K562 (cell line): ENCODE measurements around the gene ITGAL. TPM values are rescaled to one million over a fixed set of nuclear protein-coding genes. Genes with fewer than 3 reads are reported as not detected.

ENCODE experiments used
- CBFA2T2 ChIP-seq: fragments of 450-650 bp; conservative IDR thresholded peaks from 2 replicates; pipeline ENCODE4 v1.6.1; 2017; ENCODE audit warnings: mild to moderate bottlenecking
- CEBPB ChIP-seq: fragments of 450-650 bp; IDR thresholded peaks from 2 replicates; pipeline ENCODE4 v1.6.1; 2016; ENCODE audit warnings: missing genetic modification characterization, missing compliant biosample characterization
- CXXC5 ChIP-seq: fragments of 250-450 bp; sonication (Bioruptor Pico); IDR thresholded peaks from 2 replicates; pipeline ENCODE4 v1.8.0; 2022; ENCODE audit warnings: inconsistent platforms, mild to moderate bottlenecking, moderate library complexity
- DDX20 ChIP-seq: fragments of 450-650 bp; IDR thresholded peaks from 2 replicates; pipeline ENCODE4 v1.6.1; 2016; ENCODE audit warnings: missing genetic modification characterization, low read depth, mild to moderate bottlenecking, missing compliant biosample characterization, moderate library complexity
- ETS2 ChIP-seq: IDR thresholded peaks from 2 replicates; pipeline ENCODE4 v1.6.1; 2016; ENCODE audit warnings: borderline replicate concordance, missing genetic modification characterization, mild to moderate bottlenecking, moderate library complexity, missing compliant biosample characterization; ENCODE audit not compliant: poor library complexity, severe bottlenecking
- FOS ChIP-seq: IDR thresholded peaks from 3 replicates; pipeline ENCODE4 v1.6.1; 2011; ENCODE audit not compliant: insufficient read length; ENCODE audit errors: extremely low read depth
- GABPB1 ChIP-seq: sonication (generic); formaldehyde crosslinking; IDR thresholded peaks from 2 replicates; pipeline ENCODE4 v1.8.0; 2022; ENCODE audit warnings: mild to moderate bottlenecking, missing genetic modification reagents
- KDM4B ChIP-seq, 2 experiments: fragments of 450-650 bp in 1 of 2; sonication (generic) in 1 of 2; IDR thresholded peaks; 2 replicates each; pipeline ENCODE4 v1.6.1; 2016 to 2017; ENCODE audit warnings: borderline replicate concordance in 2 of 2, antibody characterized with exemption in 1 of 2, low read depth in 1 of 2, mild to moderate bottlenecking in 1 of 2
- MYBL2 ChIP-seq, 2 experiments: fragments of 450-650 bp in 1 of 2; sonication (generic) in 1 of 2; formaldehyde crosslinking in 1 of 2; IDR thresholded peaks; 2 replicates each; pipeline versions ENCODE4 v1.6.1 to v1.8.1; 2017 to 2022; ENCODE audit warnings: borderline replicate concordance in 1 of 2, inconsistent platforms in 1 of 2, low read depth in 1 of 2, mild to moderate bottlenecking in 1 of 2, missing genetic modification reagents in 1 of 2, moderate library complexity in 1 of 2
- NFXL1 ChIP-seq: fragments of 450-650 bp; formaldehyde crosslinking; IDR thresholded peaks from 2 replicates; pipeline ENCODE4 v1.4.0; 2021; ENCODE audit warnings: mild to moderate bottlenecking
- POU5F1 ChIP-seq: fragments of 150-350 bp; IDR thresholded peaks from 2 replicates; pipeline ENCODE4 v1.6.1; 2014; ENCODE audit warnings: borderline replicate concordance, low read length, low read depth, mild to moderate bottlenecking; ENCODE audit not compliant: partially characterized antibody
- PTRF ChIP-seq: fragments of 450-650 bp; IDR thresholded peaks from 2 replicates; pipeline ENCODE4 v1.6.1; 2016; ENCODE audit warnings: mild to moderate bottlenecking, missing genetic modification characterization, missing compliant biosample characterization
- RAD21 ChIP-seq, 2 experiments: fragments of 250-450 bp in 1 of 2; fragments of 450-650 bp in 1 of 2; sonication (Bioruptor Pico) in 1 of 2; formaldehyde crosslinking in 1 of 2; IDR thresholded peaks in 1 of 2; conservative IDR thresholded peaks in 1 of 2; 2 replicates each; pipeline versions ENCODE4 v1.4.0 to v1.8.0; 2020 to 2022; ENCODE audit warnings: mild to moderate bottlenecking in 2 of 2, moderate library complexity in 1 of 2
- SPI1 ChIP-seq: IDR thresholded peaks from 2 replicates; pipeline ENCODE4 v1.6.1; 2011; ENCODE audit warnings: low read depth, low read length, control low read depth, borderline replicate concordance
- ZC3H4 ChIP-seq: sonication (generic); formaldehyde crosslinking; IDR thresholded peaks from 2 replicates; pipeline ENCODE4 v1.9.0; 2021; ENCODE audit warnings: missing genetic modification reagents, borderline replicate concordance
- ZNF263 ChIP-seq: sonication (generic); formaldehyde crosslinking; IDR thresholded peaks from 2 replicates; pipeline ENCODE4 v1.8.0; 2022; ENCODE audit warnings: mild to moderate bottlenecking, missing genetic modification reagents, borderline replicate concordance
- ZNF316 ChIP-seq: fragments of 450-650 bp; IDR thresholded peaks from 2 replicates; pipeline ENCODE4 v1.6.1; 2016
- polyA plus RNA-seq, 8 experiments: library from polyadenylated mRNA; depleted of rRNA in 4 of 8; stranded (reverse) in 5 of 8; unstranded in 3 of 8; fragments of >200 nt; fragmentation: Nextera tagmentation in 2 of 8; fragmentation: Illumina TruSeq in 1 of 8; extraction: Ambion mirVana in 2 of 8; extraction: Trizol in 1 of 8; gene quantifications; 2 replicates each; pipeline versions ENCODE4 v1.2.1 to v1.2.3, GENCODE V29; 2011 to 2014; ENCODE audit warnings: inconsistent platforms in 1 of 8, missing spikeins in 1 of 8
- total RNA-seq, 7 experiments: library from RNA; depleted of rRNA in 6 of 7; stranded (reverse); fragments of >200 nt in 6 of 7; fragmentation: Illumina TruSeq in 2 of 7; extraction: Trizol in 2 of 7; gene quantifications; 2 replicates each; pipeline versions ENCODE4 v1.2.1 to v1.2.3, GENCODE V29; 2011 to 2021; ENCODE audit warnings: low replicate concordance in 1 of 7
- TF ChIP-seq, protein P1 (sequence below): fragments of 450-650 bp; formaldehyde crosslinking; conservative IDR thresholded peaks from 2 replicates; pipeline ENCODE4 v1.4.0; 2022; ENCODE audit warnings: mild to moderate bottlenecking, missing genetic modification characterization
- TF ChIP-seq, protein P2 (sequence below): fragments of 250-450 bp; sonication (Bioruptor Pico); IDR thresholded peaks from 2 replicates; pipeline ENCODE4 v1.5.0; 2022; ENCODE audit warnings: mild to moderate bottlenecking
- TF ChIP-seq, protein P3 (sequence below): fragments of 450-650 bp; IDR thresholded peaks from 2 replicates; pipeline ENCODE4 v1.7.1; 2018; ENCODE audit warnings: mild to moderate bottlenecking, low read depth; ENCODE audit not compliant: partially characterized antibody

Gene ITGAL
- total and polyA plus RNA-seq, 9 of the 15 experiments (the other 6 are each of a cell fraction or from before 2014, with no cell fraction given), result 0.01 to 0.53 TPM; not detected in 7

DNA sequence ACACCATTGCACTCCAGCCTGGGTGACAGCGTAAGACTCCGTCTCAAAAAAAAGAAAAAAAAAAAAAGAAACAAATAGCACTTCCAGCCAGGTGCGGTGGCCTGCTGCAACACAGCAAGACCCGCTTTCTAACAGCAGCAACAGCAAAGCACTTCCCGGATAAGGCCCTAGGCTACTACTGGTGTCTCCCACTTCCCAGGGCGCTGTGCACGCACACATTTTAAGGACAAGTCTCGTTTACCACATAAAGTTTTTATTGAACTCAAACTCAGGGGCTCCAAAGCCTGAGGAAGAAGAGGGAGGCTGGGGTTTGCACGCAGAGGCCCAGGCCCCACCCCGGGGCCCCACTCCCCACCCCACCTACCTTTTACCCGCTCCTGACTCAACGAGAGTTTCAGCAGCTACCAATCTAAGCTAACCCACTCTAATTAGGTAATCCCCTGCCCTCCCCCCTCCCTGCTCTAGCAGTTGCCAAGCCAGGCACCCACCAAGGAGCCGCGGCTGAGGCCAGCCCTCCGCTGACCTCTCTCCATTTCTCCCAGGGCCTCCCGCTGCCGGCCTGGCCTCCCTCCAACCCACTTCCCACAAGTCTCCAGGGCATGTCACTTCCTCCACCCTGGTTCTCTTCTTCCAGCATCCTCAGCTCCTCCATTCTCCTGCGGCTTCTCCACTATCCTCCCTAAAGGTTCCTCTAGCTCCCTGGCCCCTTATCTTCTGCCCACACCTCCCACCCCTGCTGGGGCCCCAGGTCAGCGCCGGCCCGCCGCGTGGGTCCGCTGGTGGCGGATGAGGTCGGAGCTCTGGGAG, 51.4 kb downstream of the ITGAL start (continued):
- TF ChIP-seq, protein P1, sequence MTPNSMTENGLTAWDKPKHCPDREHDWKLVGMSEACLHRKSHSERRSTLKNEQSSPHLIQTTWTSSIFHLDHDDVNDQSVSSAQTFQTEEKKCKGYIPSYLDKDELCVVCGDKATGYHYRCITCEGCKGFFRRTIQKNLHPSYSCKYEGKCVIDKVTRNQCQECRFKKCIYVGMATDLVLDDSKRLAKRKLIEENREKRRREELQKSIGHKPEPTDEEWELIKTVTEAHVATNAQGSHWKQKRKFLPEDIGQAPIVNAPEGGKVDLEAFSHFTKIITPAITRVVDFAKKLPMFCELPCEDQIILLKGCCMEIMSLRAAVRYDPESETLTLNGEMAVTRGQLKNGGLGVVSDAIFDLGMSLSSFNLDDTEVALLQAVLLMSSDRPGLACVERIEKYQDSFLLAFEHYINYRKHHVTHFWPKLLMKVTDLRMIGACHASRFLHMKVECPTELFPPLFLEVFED (CRISPR knock-in tag), result no peak
- no peak for TF ChIP-seq MYBL2 (IDR thresholded peaks at IDR 0.05; ENCODE audit: low read depth)
- no peak for TF ChIP-seq MYBL2 (CRISPR knock-in tag; IDR thresholded peaks at IDR 0.05; ENCODE audit: borderline replicate concordance)
- no peak for TF ChIP-seq DDX20 (tag)
- TF ChIP-seq PTRF (tag), result no peak
- no peak for TF ChIP-seq ZC3H4 (CRISPR knock-in tag)
- peak; percentile 31; the same call in 1 of the 2 replicates for TF ChIP-seq CXXC5 (CRISPR knock-in tag)
- TF ChIP-seq RAD21 (CRISPR knock-in tag; conservative IDR thresholded peaks at IDR 0.05 in 1 of 2, IDR thresholded peaks at IDR 0.05 in 1 of 2), result no peak; a peak in 1 of 4 replicates
- TF ChIP-seq ETS2, result no peak
- no peak for TF ChIP-seq NFXL1
- TF ChIP-seq, protein P2, sequence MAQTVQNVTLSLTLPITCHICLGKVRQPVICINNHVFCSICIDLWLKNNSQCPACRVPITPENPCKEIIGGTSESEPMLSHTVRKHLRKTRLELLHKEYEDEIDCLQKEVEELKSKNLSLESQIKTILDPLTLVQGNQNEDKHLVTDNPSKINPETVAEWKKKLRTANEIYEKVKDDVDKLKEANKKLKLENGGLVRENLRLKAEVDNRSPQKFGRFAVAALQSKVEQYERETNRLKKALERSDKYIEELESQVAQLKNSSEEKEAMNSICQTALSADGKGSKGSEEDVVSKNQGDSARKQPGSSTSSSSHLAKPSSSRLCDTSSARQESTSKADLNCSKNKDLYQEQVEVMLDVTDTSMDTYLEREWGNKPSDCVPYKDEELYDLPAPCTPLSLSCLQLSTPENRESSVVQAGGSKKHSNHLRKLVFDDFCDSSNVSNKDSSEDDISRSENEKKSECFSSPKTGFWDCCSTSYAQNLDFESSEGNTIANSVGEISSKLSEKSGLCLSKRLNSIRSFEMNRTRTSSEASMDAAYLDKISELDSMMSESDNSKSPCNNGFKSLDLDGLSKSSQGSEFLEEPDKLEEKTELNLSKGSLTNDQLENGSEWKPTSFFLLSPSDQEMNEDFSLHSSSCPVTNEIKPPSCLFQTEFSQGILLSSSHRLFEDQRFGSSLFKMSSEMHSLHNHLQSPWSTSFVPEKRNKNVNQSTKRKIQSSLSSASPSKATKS, result no peak
- no peak for TF ChIP-seq KDM4B (IDR thresholded peaks at IDR 0.05; ENCODE audit: borderline replicate concordance in 2 of 2, low read depth in 1 of 2)
- TF ChIP-seq, protein P3, sequence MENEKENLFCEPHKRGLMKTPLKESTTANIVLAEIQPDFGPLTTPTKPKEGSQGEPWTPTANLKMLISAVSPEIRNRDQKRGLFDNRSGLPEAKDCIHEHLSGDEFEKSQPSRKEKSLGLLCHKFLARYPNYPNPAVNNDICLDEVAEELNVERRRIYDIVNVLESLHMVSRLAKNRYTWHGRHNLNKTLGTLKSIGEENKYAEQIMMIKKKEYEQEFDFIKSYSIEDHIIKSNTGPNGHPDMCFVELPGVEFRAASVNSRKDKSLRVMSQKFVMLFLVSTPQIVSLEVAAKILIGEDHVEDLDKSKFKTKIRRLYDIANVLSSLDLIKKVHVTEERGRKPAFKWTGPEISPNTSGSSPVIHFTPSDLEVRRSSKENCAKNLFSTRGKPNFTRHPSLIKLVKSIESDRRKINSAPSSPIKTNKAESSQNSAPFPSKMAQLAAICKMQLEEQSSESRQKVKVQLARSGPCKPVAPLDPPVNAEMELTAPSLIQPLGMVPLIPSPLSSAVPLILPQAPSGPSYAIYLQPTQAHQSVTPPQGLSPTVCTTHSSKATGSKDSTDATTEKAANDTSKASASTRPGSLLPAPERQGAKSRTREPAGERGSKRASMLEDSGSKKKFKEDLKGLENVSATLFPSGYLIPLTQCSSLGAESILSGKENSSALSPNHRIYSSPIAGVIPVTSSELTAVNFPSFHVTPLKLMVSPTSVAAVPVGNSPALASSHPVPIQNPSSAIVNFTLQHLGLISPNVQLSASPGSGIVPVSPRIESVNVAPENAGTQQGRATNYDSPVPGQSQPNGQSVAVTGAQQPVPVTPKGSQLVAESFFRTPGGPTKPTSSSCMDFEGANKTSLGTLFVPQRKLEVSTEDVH, result peak; percentile 21
- no peak for TF ChIP-seq CEBPB (tag)
- TF ChIP-seq POU5F1, result no peak
- no peak; the same call in 1 of the 2 replicates for TF ChIP-seq ZNF263
- TF ChIP-seq CBFA2T2, result no peak
- TF ChIP-seq ZNF316, result no peak
- no peak for TF ChIP-seq FOS
- no peak for TF ChIP-seq GABPB1 (CRISPR knock-in tag)
- peak; percentile 32; the same call in 1 of the 2 replicates for TF ChIP-seq SPI1
